HG02973 (cell line): ENCODE measurements around the gene INSRR.

Experiments used
- ATAC-seq: cut with Tn5 transposase; IDR thresholded peaks from one replicate; pipeline ENCODE4 v1.9.1; 2021; ENCODE audit warnings: moderate library complexity; ENCODE audit not compliant: unreplicated experiment

INSRR gene

GRCh38 chr1:156858959-156859522 lies at the start of gene INSRR:
TSS of gene INSRR (minus strand) at chr1:156859117. CDS start at chr1:156858621, 496 bp downstream.
- no peak for ATAC-seq

- ATAC-seq = no peak
Measured at GRCh38 chr1:156908541-156908940, 49.6 kb upstream of the INSRR start.

- no peak for ATAC-seq
Measured at GRCh38 chr1:156906206-156906906, 47.4 kb upstream of the INSRR start.

- no peak for ATAC-seq
Measured at GRCh38 chr1:156905651-156906050, 46.7 kb upstream of the INSRR start.

- no peak for ATAC-seq
Measured at GRCh38 chr1:156905176-156905575, 46.3 kb upstream of the INSRR start.

- ATAC-seq = no peak
Measured at GRCh38 chr1:156904187-156904959, 45.5 kb upstream of the INSRR start.

GRCh38 chr1:156903328-156904091 lies 44.6 kb upstream of the INSRR start:
- ATAC-seq = no peak

- no peak for ATAC-seq
Measured at GRCh38 chr1:156901966-156902915, 43.3 kb upstream of the INSRR start.

- no peak for ATAC-seq
Measured at GRCh38 chr1:156901590-156901900, 42.6 kb upstream of the INSRR start.

- ATAC-seq = no peak
Measured at GRCh38 chr1:156900896-156901589, 42.1 kb upstream of the INSRR start.

- no peak for ATAC-seq
Measured at GRCh38 chr1:156899956-156900718, 41.2 kb upstream of the INSRR start.

- no peak for ATAC-seq
Measured at GRCh38 chr1:156898971-156899664, 40.2 kb upstream of the INSRR start.

GRCh38 chr1:156898161-156898566 lies 39.2 kb upstream of the INSRR start:
- no peak for ATAC-seq

- no peak for ATAC-seq
Measured at GRCh38 chr1:156897078-156897825, 38.3 kb upstream of the INSRR start.

GRCh38 chr1:156896490-156897033 lies 37.6 kb upstream of the INSRR start:
- ATAC-seq = no peak

GRCh38 chr1:156895927-156896326 lies 37.0 kb upstream of the INSRR start:
- no peak for ATAC-seq

- no peak for ATAC-seq
Measured at GRCh38 chr1:156895455-156895812, 36.5 kb upstream of the INSRR start.
